Colonic mucosa (tissue), 4 donors: ENCODE measurements around the gene PTEN. TPM values are rescaled to one million over a fixed set of nuclear protein-coding genes. Genes with fewer than 3 reads are reported as not detected.

Experiments used
- DNase-seq: peaks from one replicate; pipeline ENCODE4 v3.0.0-alpha.2; 2020
- H3K27ac ChIP-seq: fragments of 200-600 bp; one replicate; pipeline ENCODE4 v1.8.0; 2021
- H3K27me3 ChIP-seq: fragments of 200-600 bp; one replicate; pipeline ENCODE4 v1.8.0; 2021
- H3K36me3 ChIP-seq: fragments of 200-600 bp; one replicate; pipeline ENCODE4 v1.8.0; 2021
- H3K4me1 ChIP-seq: fragments of 200-600 bp; one replicate; pipeline ENCODE4 v1.8.0; 2021; ENCODE audit warnings: mild to moderate bottlenecking
- H3K4me3 ChIP-seq: fragments of 200-600 bp; one replicate; pipeline ENCODE4 v1.8.0; 2021
- H3K9ac ChIP-seq, 2 donors: one replicate each; pipeline ENCODE4 v1.7.0; 2013; ENCODE audit warnings: control low read depth in 2 of 2, low read depth in 2 of 2, low read length in 2 of 2
- H3K9me3 ChIP-seq: fragments of 200-600 bp; one replicate; pipeline ENCODE4 v1.8.0; 2021
- intact Hi-C: fragments of 100-400 bp; cut with DNase I; formaldehyde crosslinking; loops from one replicate; pipeline ENCODE4 v1.14.1; 2022
- total RNA-seq, 2 donors: library from RNA; stranded (reverse); fragmentation: NEBNext Ultra II Directional in 1 of 2; extraction: Animal tissue kit (Norgen Biotek cat#: 25700) in 1 of 2; gene quantifications; one replicate each; pipeline ENCODE4 v1.2.1, GENCODE V29; 2021
- TF ChIP-seq, protein P1 (sequence below): fragments of 200-600 bp; IDR thresholded peaks from one replicate; pipeline ENCODE4 v1.8.0; 2022; ENCODE audit warnings: antibody characterized with exemption, mild to moderate bottlenecking
- donor health status: healthy.
- donor health status: DM: no; HTN: no; CAD: no.
- donor health status: DM: no; HTN: no; CAD: no.

PTEN gene
- total RNA-seq, 2 donors from 2014 or later = 79.2 to 111 TPM

DNA sequence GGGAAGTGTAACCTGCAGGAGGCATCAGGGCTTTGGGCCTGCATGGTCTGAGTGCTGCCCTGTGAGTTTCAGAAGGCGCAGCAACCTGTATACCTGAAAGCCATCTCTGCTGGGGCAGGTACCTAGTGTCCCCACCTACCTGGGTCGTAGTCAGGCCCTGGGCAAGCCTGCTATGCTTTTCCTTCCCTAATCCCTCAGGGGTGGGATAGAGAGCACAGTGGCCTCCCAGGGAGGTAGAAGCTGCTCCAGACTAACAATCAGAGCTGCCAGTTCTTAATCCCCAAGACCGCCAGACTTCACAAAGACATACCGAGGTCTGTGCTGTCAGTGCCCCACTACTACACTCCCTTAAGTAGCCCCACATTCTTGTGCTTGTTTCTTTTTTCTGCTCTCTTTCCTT lies 52.0 kb downstream of the PTEN start:
- intact Hi-C loops = no loop called here
- TF ChIP-seq, protein P1, sequence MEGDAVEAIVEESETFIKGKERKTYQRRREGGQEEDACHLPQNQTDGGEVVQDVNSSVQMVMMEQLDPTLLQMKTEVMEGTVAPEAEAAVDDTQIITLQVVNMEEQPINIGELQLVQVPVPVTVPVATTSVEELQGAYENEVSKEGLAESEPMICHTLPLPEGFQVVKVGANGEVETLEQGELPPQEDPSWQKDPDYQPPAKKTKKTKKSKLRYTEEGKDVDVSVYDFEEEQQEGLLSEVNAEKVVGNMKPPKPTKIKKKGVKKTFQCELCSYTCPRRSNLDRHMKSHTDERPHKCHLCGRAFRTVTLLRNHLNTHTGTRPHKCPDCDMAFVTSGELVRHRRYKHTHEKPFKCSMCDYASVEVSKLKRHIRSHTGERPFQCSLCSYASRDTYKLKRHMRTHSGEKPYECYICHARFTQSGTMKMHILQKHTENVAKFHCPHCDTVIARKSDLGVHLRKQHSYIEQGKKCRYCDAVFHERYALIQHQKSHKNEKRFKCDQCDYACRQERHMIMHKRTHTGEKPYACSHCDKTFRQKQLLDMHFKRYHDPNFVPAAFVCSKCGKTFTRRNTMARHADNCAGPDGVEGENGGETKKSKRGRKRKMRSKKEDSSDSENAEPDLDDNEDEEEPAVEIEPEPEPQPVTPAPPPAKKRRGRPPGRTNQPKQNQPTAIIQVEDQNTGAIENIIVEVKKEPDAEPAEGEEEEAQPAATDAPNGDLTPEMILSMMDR = no peak
- Histone ChIP-seq H3K4me1 (no peaks in the 10 kb centered on the region), H3K9me3 (no peaks in the 10 kb centered on the region), H3K27ac (no peak overlapping the region), H3K27me3 (no peaks in the 10 kb centered on the region), H3K9ac (no peak overlapping the region), H3K36me3 (no peaks in the 10 kb centered on the region), H3K4me3 (no peak overlapping the region)
- DNase-seq = no peak

- DNase-seq = no peak
- no peak overlapping the region for H3K4me3 ChIP-seq
These were observed 52.6 kb downstream of the PTEN start for GRCh38 chr10:87915989-87916388.

GRCh38 chr10:87916515-87916914 lies 53.1 kb downstream of the PTEN start:
- H3K27me3 ChIP-seq = no peaks in the 10 kb centered on the region
- no peaks in the 10 kb centered on the region for H3K9me3 ChIP-seq
- intact Hi-C loops = no loop called here
- TF ChIP-seq, protein P1 = no peak
- H3K4me3 ChIP-seq = no peak overlapping the region
- H3K36me3 ChIP-seq = no peaks in the 10 kb centered on the region
- H3K4me1 ChIP-seq = no peaks in the 10 kb centered on the region
- no peak overlapping the region for H3K27ac ChIP-seq
- no peak overlapping the region for H3K9ac ChIP-seq
- no peak for DNase-seq

More at GRCh38 chr10:87915989-87916388, 52.6 kb downstream of the PTEN start:
- H3K4me1 ChIP-seq = no peaks in the 10 kb centered on the region
- no peaks in the 10 kb centered on the region for H3K36me3 ChIP-seq
- TF ChIP-seq, protein P1 = no peak
- H3K27ac ChIP-seq = no peak overlapping the region
- no peaks in the 10 kb centered on the region for H3K27me3 ChIP-seq
- no peak overlapping the region for H3K9ac ChIP-seq
- no peaks in the 10 kb centered on the region for H3K9me3 ChIP-seq
- intact Hi-C loops = no loop called here

- Histone ChIP-seq H3K4me1 (no peaks in the 10 kb centered on the region), H3K27ac (no peak overlapping the region), H3K4me3 (no peak overlapping the region), H3K9ac (no peak overlapping the region), H3K27me3 (no peaks in the 10 kb centered on the region), H3K9me3 (no peaks in the 10 kb centered on the region), H3K36me3 (no peaks in the 10 kb centered on the region)
- DNase-seq = no peak
- intact Hi-C loops = no loop called here
- TF ChIP-seq, protein P1 = no peak
These were observed 54.9 kb downstream of the PTEN start for GRCh38 chr10:87918254-87918859.

DNA sequence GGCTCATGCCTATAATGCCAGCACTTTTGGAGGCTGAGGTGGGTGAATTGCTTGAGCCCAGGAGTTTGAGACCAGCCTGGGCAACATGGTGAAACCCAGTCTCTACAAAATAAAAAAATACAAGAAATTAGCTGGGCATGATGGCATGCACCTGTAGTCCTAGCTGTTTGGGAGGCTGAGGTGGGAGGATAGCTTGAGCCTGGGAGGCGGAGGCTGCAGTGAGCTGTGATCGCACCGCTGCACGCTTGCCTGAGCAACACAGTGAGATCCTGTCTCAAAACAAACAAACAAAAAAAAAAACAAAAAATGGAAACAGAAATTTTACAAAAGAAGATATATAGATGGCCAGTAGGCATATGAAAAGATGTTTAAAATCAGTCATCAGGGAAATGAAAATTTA lies 57.1 kb downstream of the PTEN start:
- Histone ChIP-seq H3K9me3 (no peaks in the 10 kb centered on the region), H3K9ac (no peak overlapping the region), H3K4me3 (no peak overlapping the region), H3K36me3 (no peaks in the 10 kb centered on the region), H3K27me3 (no peaks in the 10 kb centered on the region), H3K4me1 (no peaks in the 10 kb centered on the region), H3K27ac (no peak overlapping the region)
- TF ChIP-seq, protein P1 = no peak
- DNase-seq = no peak
- intact Hi-C loops = no loop called here
